H9 (cell line): Measurements from ENCODE around the gene RNF220. TPM values are rescaled to one million over a fixed set of nuclear protein-coding genes. Genes with fewer than 3 reads are reported as not detected.
A peak's percentile ranks its signal among the peaks of the same experiment; 100 is the strongest.

Experiments used
- DNase-seq: peaks from one replicate; pipeline ENCODE4 v3.0.0-alpha.2; 2017
- H2AFZ ChIP-seq: one replicate; pipeline ENCODE4 v1.6.1; 2013; ENCODE audit warnings: mild to moderate bottlenecking, low read length, control low read depth, moderate library complexity
- H2AK5ac ChIP-seq: 2 replicates; pipeline ENCODE4 v1.6.1; 2013; ENCODE audit warnings: low read length, control low read depth, mixed read lengths; ENCODE audit not compliant: insufficient read length
- H2BK120ac ChIP-seq: one replicate; pipeline ENCODE4 v1.6.1; 2013; ENCODE audit warnings: low read depth, mild to moderate bottlenecking, low read length, control low read depth, inconsistent platforms; ENCODE audit not compliant: poor library complexity, severe bottlenecking
- H2BK12ac ChIP-seq: 2 replicates; pipeline ENCODE4 v1.6.1; 2013; ENCODE audit warnings: low read length, control low read depth, mixed read lengths, low read depth; ENCODE audit not compliant: insufficient read length
- H2BK15ac ChIP-seq: 2 replicates; pipeline ENCODE4 v1.6.1; 2013; ENCODE audit warnings: low read depth, low read length, control low read depth
- H2BK20ac ChIP-seq: one replicate; pipeline ENCODE4 v1.6.1; 2013; ENCODE audit warnings: low read depth, mild to moderate bottlenecking, low read length, control low read depth, inconsistent platforms; ENCODE audit not compliant: poor library complexity, severe bottlenecking
- H2BK5ac ChIP-seq: 2 replicates; pipeline ENCODE4 v1.6.1; 2013; ENCODE audit warnings: low read length, control low read depth, mixed read lengths; ENCODE audit not compliant: insufficient read length
- H3K14ac ChIP-seq: 2 replicates; pipeline ENCODE4 v1.6.1; 2013; ENCODE audit warnings: low read length, control low read depth; ENCODE audit not compliant: insufficient read depth
- H3K18ac ChIP-seq: 2 replicates; pipeline ENCODE4 v1.6.1; 2013; ENCODE audit warnings: low read depth, mild to moderate bottlenecking, mixed read lengths, low read length, control low read depth; ENCODE audit not compliant: insufficient read length
- H3K23ac ChIP-seq: 2 replicates; pipeline ENCODE4 v1.6.1; 2013; ENCODE audit warnings: low read length, control low read depth, mixed read lengths, low read depth; ENCODE audit not compliant: insufficient read length
- H3K23me2 ChIP-seq: 2 replicates; pipeline ENCODE4 v1.6.1; 2013; ENCODE audit warnings: low read depth, mild to moderate bottlenecking, mixed read lengths, low read length, control low read depth; ENCODE audit not compliant: insufficient read length, poor library complexity, severe bottlenecking
- H3K27ac ChIP-seq: 2 replicates; pipeline ENCODE4 v1.5.1; 2013; ENCODE audit warnings: low read length, control low read depth, mixed read lengths, low read depth; ENCODE audit not compliant: insufficient read length
- H3K27me3 ChIP-seq: 2 replicates; pipeline ENCODE4 v1.6.1; 2013; ENCODE audit warnings: low read length, control low read depth, inconsistent platforms; ENCODE audit not compliant: insufficient read depth
- H3K4ac ChIP-seq: 2 replicates; pipeline ENCODE4 v1.6.1; 2013; ENCODE audit warnings: low read depth, mild to moderate bottlenecking, control low read depth, inconsistent platforms, low read length, moderate library complexity
- H3K4me1 ChIP-seq: 2 replicates; pipeline ENCODE4 v1.6.1; 2013; ENCODE audit warnings: low read length, control low read depth, inconsistent platforms; ENCODE audit not compliant: insufficient read depth
- H3K4me2 ChIP-seq: 2 replicates; pipeline ENCODE4 v1.6.1; 2013; ENCODE audit warnings: low read length, control low read depth, mixed read lengths; ENCODE audit not compliant: insufficient read length, insufficient read depth
- H3K56ac ChIP-seq: 2 replicates; pipeline ENCODE4 v1.6.1; 2013; ENCODE audit warnings: low read depth, mild to moderate bottlenecking, mixed read lengths, low read length, control low read depth; ENCODE audit not compliant: insufficient read length
- H3K79me1 ChIP-seq: 2 replicates; pipeline ENCODE4 v1.6.1; 2013; ENCODE audit warnings: low read depth, mild to moderate bottlenecking, moderate library complexity, low read length, control low read depth, inconsistent platforms; ENCODE audit not compliant: insufficient read depth, poor library complexity, severe bottlenecking
- H3K79me2 ChIP-seq: 2 replicates; pipeline ENCODE4 v1.6.1; 2013; ENCODE audit warnings: low read length, control low read depth, inconsistent platforms; ENCODE audit not compliant: insufficient read depth
- H3K9ac ChIP-seq: 2 replicates; pipeline ENCODE4 v1.6.1; 2013; ENCODE audit warnings: low read length, control low read depth, mixed read lengths; ENCODE audit not compliant: insufficient read length; ENCODE audit errors: extremely low read depth
- H3K9me3 ChIP-seq: one replicate; pipeline ENCODE4 v1.6.1; 2013; ENCODE audit warnings: low read depth, low read length, inconsistent platforms; ENCODE audit not compliant: control insufficient read depth
- H3T11ph ChIP-seq: one replicate; pipeline ENCODE4 v1.6.1; 2013; ENCODE audit warnings: mild to moderate bottlenecking, low read length, control low read depth, inconsistent platforms
- H4K20me1 ChIP-seq: one replicate; pipeline ENCODE4 v1.6.1; 2013; ENCODE audit not compliant: control insufficient read depth, insufficient read length, insufficient read depth
- H4K5ac ChIP-seq: 2 replicates; pipeline ENCODE4 v1.6.1; 2013; ENCODE audit warnings: low read depth, mild to moderate bottlenecking, mixed read lengths, low read length, control low read depth; ENCODE audit not compliant: insufficient read length
- H4K8ac ChIP-seq: replicated peaks from 2 replicates; pipeline ENCODE4 v1.6.1; 2013; ENCODE audit warnings: low read length, control low read depth, mixed read lengths, low read depth; ENCODE audit not compliant: insufficient read length
- H4K91ac ChIP-seq: 2 replicates; pipeline ENCODE4 v1.6.1; 2013; ENCODE audit warnings: low read depth, mild to moderate bottlenecking, moderate library complexity, mixed read lengths, low read length, control low read depth; ENCODE audit not compliant: insufficient read length
- H3K27ac Mint-ChIP-seq, 3 experiments: 2 replicates in 2 of 3; 3 replicates in 1 of 3; pipeline ENCODE4 v1.8.0; 2020 to 2021; ENCODE audit warnings: mixed read lengths in 3 of 3, mild to moderate bottlenecking in 1 of 3, moderate library complexity in 1 of 3
- H3K27me3 Mint-ChIP-seq: 2 replicates; pipeline ENCODE4 v1.8.0; 2021; ENCODE audit warnings: low read depth, mild to moderate bottlenecking, moderate library complexity, mixed read lengths
- H3K36me3 Mint-ChIP-seq, 3 experiments: 2 replicates in 2 of 3; 3 replicates in 1 of 3; pipeline ENCODE4 v1.8.0; 2020 to 2021; ENCODE audit warnings: low read depth in 3 of 3, mixed read lengths in 3 of 3; ENCODE audit not compliant: insufficient read depth in 1 of 3
- H3K4me1 Mint-ChIP-seq, 2 experiments: 2 replicates each; pipeline ENCODE4 v1.8.0; 2020; ENCODE audit warnings: mixed read lengths in 2 of 2
- H3K4me3 Mint-ChIP-seq, 2 experiments: 2 replicates in 1 of 2; 3 replicates in 1 of 2; pipeline ENCODE4 v1.8.0; 2020 to 2021; ENCODE audit warnings: mild to moderate bottlenecking in 2 of 2, mixed read lengths in 2 of 2, moderate library complexity in 1 of 2
- H3K9me3 Mint-ChIP-seq, 2 experiments: 2 replicates in 1 of 2; 3 replicates in 1 of 2; pipeline ENCODE4 v1.8.0; 2020; ENCODE audit warnings: mild to moderate bottlenecking in 2 of 2, mixed read lengths in 2 of 2, moderate library complexity in 1 of 2
- whole genome bisulfite sequencing: extraction: QIAGEN DNeasy Blood & Tissue Kit; methylation state at CpG from one replicate; pipeline ENCODE4 v1.1.7; 2013; ENCODE audit warnings: missing lambda C conversion rate, low lambda C conversion rate, mixed read lengths; ENCODE audit not compliant: insufficient read length; ENCODE audit errors: extremely low coverage; 5-methylcytosine and 5-hydroxymethylcytosine counted together
- total RNA-seq: library from RNA; stranded (reverse); gene quantifications from 2 replicates; pipeline ENCODE4 v1.2.1, GENCODE V29; 2021
- TF ChIP-seq, protein P1 (sequence below): fragments of 200-600 bp; sonication (generic); conservative IDR thresholded peaks from 3 replicates; pipeline ENCODE4 v1.8.0; 2021; ENCODE audit warnings: antibody characterized with exemption, mild to moderate bottlenecking

Gene RNF220
- total RNA-seq, 1 experiment from 2014 or later: 109 TPM

DNA sequence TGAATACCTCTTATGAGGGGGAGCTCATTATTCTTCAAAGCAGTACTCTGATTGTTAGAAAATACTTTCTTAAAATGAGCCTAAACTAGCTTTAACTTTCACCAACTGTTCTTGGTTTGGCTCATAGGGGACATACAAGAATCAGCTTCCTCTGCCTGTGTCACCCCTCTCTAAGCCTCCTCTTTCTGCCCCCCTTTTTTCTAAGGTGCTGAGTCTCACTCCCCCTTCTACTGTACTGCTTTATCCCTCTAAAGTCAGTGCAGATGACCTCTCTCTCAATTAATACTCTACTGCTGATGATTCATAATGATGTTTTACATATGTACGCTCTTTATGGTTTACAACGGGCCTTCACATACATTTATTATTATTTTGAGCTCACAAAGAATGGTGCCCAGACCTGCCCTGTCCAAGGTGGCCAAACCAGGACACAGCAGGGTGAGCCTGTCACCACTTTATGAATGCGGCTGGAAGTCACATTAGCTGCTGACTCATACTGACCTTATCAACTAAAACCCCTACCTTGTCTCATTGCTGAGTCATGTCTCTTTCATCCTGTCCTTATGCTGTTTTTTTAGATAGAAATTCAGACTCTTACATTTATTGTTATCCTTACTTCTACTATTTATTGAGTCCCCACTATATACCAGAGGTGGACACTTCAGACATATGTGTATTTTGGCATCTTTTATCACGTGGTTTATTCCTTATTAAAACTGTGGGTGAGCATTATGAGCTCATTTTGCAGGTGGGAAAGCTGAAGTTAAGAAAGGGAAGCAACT is 126.9 kb downstream of the RNF220 start:
- no peak overlapping the region for H3K56ac ChIP-seq
- H3K14ac ChIP-seq: no peak overlapping the region
- no peak overlapping the region for H2BK5ac ChIP-seq
- WGBS: no CpG with 5 or more reads among the region's 4 CpGs
- H3K9ac ChIP-seq: no peak overlapping the region
- no peaks in the 10 kb centered on the region for H4K20me1 ChIP-seq
- H3K23ac ChIP-seq: no peak overlapping the region
- H4K91ac ChIP-seq: no peak overlapping the region
- DNase-seq: no peak
- no peak overlapping the region for H2AK5ac ChIP-seq
- no peak overlapping the region for H2AFZ ChIP-seq
- no peaks in the 10 kb centered on the region for H3K79me1 ChIP-seq
- TF ChIP-seq, protein P1, sequence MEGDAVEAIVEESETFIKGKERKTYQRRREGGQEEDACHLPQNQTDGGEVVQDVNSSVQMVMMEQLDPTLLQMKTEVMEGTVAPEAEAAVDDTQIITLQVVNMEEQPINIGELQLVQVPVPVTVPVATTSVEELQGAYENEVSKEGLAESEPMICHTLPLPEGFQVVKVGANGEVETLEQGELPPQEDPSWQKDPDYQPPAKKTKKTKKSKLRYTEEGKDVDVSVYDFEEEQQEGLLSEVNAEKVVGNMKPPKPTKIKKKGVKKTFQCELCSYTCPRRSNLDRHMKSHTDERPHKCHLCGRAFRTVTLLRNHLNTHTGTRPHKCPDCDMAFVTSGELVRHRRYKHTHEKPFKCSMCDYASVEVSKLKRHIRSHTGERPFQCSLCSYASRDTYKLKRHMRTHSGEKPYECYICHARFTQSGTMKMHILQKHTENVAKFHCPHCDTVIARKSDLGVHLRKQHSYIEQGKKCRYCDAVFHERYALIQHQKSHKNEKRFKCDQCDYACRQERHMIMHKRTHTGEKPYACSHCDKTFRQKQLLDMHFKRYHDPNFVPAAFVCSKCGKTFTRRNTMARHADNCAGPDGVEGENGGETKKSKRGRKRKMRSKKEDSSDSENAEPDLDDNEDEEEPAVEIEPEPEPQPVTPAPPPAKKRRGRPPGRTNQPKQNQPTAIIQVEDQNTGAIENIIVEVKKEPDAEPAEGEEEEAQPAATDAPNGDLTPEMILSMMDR: no peak
- no peak overlapping the region for H3K18ac ChIP-seq
- no peaks in the 10 kb centered on the region for H3K9me3 ChIP-seq
- no peak overlapping the region for H2BK15ac ChIP-seq
- no peak overlapping the region for H2BK120ac ChIP-seq
- Mint-ChIP-seq H3K27me3 (peaks cover 19% of the 10 kb centered on the region), H3K4me1 (peaks cover 34 to 40% of the 10 kb centered on the region in 2 experiments), H3K36me3 (no peaks in the 10 kb centered on the region), H3K27ac (peak overlapping the region in 2 of 3 experiments; percentile 1 to 45; a peak in 1 of 7 replicates), H3K9me3 (no peaks in the 10 kb centered on the region), H3K4me3 (no peak overlapping the region)
- no peak overlapping the region for H3K27ac ChIP-seq
- no peak overlapping the region for H3T11ph ChIP-seq
- H3K23me2 ChIP-seq: no peaks in the 10 kb centered on the region
- no peak overlapping the region for H2BK20ac ChIP-seq
- H4K8ac ChIP-seq: no peak overlapping the region
- H3K27me3 ChIP-seq: no peaks in the 10 kb centered on the region
- no peak overlapping the region for H2BK12ac ChIP-seq
- peaks cover 15% of the 10 kb centered on the region for H3K4me1 ChIP-seq
- no peak overlapping the region for H4K5ac ChIP-seq
- H3K4me2 ChIP-seq: no peak overlapping the region
- H3K79me2 ChIP-seq: no peaks in the 10 kb centered on the region
- H3K4ac ChIP-seq: no peak overlapping the region
